NB4 (cell line): ENCODE data around the gene WWP2.

ENCODE experiments used
- CTCF ChIP-seq: IDR thresholded peaks from one replicate; pipeline ENCODE4 v1.5.1; 2012; ENCODE audit warnings: low read depth, low read length
- MAX ChIP-seq: IDR thresholded peaks from 2 replicates; pipeline ENCODE4 v1.6.1; 2011; ENCODE audit warnings: low read depth, low read length
- POLR2A ChIP-seq: IDR thresholded peaks from 2 replicates; pipeline ENCODE4 v1.6.1; 2011; ENCODE audit warnings: mild to moderate bottlenecking; ENCODE audit not compliant: insufficient read length; ENCODE audit errors: extremely low read depth

- TF ChIP-seq CTCF (no peak), POLR2A (no peak), MAX (no peak)
Observed at GRCh38 chr16:69717066-69717465, 45.1 kb upstream of the WWP2 start.
